ENCODE data around the gene SHLD1.
A peak's percentile ranks its signal among the peaks of the same experiment; 100 is the strongest.
"Not testable (repeated sequence)": the region's sequence is repeated elsewhere in the genome, so short reads cannot be mapped to it uniquely, and the experiment has no call there.

Gene SHLD1

DNA sequence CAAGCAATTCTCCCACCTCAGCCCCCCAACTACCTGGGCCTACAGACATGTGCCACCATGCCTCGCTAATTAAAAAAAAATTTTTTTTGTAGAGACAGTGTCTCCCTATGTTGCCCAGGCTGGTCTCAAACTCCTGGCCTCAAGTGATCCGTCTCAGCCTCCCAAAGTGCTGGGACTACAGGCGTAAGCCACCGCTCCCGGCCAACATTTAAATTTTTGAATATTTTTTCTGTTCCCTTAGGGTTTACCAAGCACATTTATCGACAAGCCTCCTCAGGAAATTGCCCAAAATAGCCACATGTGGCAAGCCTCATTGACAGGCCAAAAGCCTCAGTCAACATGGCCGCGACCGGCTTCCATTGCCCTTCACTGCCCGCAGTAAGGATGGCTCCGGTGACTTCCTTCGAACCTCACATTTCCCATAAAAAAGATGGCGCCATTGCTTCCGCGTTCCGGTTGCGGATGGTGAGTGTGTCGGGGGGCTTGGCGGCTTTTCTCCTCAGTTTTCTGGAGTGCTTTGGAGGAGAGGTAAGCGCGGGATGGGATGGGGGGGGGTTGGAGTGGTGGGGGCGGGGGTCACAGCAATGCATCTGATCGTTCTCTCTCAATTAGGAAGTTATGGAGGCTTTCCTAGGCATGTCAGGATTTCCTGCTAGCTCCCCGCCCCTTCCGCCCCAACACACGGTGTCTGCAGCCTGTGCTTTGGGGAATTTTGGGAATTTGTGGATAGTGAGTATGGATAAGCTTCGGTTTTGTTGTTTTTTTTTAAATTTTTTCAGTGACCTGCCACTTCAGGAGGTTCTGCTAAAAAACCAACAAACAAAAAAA is at the start of gene SHLD1:
Gene SHLD1 (plus strand): TSS at position 450 of the 828 bp plus-strand sequence. CDS start 22,465 bp downstream, outside the sequence.
- TF ChIP-seq, protein P1, sequence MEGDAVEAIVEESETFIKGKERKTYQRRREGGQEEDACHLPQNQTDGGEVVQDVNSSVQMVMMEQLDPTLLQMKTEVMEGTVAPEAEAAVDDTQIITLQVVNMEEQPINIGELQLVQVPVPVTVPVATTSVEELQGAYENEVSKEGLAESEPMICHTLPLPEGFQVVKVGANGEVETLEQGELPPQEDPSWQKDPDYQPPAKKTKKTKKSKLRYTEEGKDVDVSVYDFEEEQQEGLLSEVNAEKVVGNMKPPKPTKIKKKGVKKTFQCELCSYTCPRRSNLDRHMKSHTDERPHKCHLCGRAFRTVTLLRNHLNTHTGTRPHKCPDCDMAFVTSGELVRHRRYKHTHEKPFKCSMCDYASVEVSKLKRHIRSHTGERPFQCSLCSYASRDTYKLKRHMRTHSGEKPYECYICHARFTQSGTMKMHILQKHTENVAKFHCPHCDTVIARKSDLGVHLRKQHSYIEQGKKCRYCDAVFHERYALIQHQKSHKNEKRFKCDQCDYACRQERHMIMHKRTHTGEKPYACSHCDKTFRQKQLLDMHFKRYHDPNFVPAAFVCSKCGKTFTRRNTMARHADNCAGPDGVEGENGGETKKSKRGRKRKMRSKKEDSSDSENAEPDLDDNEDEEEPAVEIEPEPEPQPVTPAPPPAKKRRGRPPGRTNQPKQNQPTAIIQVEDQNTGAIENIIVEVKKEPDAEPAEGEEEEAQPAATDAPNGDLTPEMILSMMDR (IDR thresholded peaks at IDR 0.05; ENCODE audit: insufficient read depth, low read depth, low read length, missing control alignments) = no peak
- H3K4me3 ChIP-seq (ENCODE audit: low read depth, low read length) = peak within 1 kb of the TSS; percentile 91
- peak; percentile 94 for DNase-seq (ENCODE audit: low read depth)

DNA sequence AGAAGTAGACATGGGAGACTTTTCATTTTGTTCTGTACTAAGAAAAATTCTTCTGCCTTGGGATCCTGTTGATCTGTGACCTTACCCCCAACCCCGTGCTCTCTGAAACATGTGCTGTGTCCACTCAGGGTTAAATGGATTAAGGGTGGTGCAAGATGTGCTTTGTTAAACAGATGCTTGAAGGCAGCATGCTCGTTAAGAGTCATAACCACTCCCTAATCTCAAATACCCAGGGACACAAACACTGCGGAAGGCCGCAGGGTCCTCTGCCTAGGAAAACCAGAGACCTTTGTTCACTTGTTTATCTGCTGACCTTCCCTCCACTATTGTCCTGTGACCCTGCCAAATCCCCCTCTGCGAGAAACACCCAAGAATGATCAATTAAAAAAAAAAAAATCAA is 47.9 kb upstream of the SHLD1 start:
- H3K4me3 ChIP-seq (ENCODE audit: low read depth, low read length); DNase-seq (ENCODE audit: low read depth): not testable (repeated sequence)

GRCh38 chr20:5703681-5704101 is 46.5 kb upstream of the SHLD1 start:
- DNase-seq (ENCODE audit: low read depth) = no peak
- no peak overlapping the region for H3K4me3 ChIP-seq (ENCODE audit: low read depth, low read length)
- TF ChIP-seq, protein P1 (IDR thresholded peaks at IDR 0.05; ENCODE audit: insufficient read depth, low read depth, low read length, missing control alignments) = no peak

GRCh38 chr20:5705827-5706226 is 44.4 kb upstream of the SHLD1 start:
- H3K4me3 ChIP-seq (ENCODE audit: low read depth, low read length) = no peak overlapping the region
- TF ChIP-seq, protein P1 (IDR thresholded peaks at IDR 0.05; ENCODE audit: insufficient read depth, low read depth, low read length, missing control alignments) = no peak
- DNase-seq (ENCODE audit: low read depth) = no peak

GRCh38 chr20:5706797-5707196 is 43.4 kb upstream of the SHLD1 start:
- no peak for DNase-seq (ENCODE audit: low read depth)
- TF ChIP-seq, protein P1 (IDR thresholded peaks at IDR 0.05; ENCODE audit: insufficient read depth, low read depth, low read length, missing control alignments) = no peak
- H3K4me3 ChIP-seq (ENCODE audit: low read depth, low read length) = no peak overlapping the region

GRCh38 chr20:5710551-5710950 is 39.6 kb upstream of the SHLD1 start:
- TF ChIP-seq, protein P1 (IDR thresholded peaks at IDR 0.05; ENCODE audit: insufficient read depth, low read depth, low read length, missing control alignments) = no peak
- DNase-seq (ENCODE audit: low read depth) = no peak
- no peak overlapping the region for H3K4me3 ChIP-seq (ENCODE audit: low read depth, low read length)

DNA sequence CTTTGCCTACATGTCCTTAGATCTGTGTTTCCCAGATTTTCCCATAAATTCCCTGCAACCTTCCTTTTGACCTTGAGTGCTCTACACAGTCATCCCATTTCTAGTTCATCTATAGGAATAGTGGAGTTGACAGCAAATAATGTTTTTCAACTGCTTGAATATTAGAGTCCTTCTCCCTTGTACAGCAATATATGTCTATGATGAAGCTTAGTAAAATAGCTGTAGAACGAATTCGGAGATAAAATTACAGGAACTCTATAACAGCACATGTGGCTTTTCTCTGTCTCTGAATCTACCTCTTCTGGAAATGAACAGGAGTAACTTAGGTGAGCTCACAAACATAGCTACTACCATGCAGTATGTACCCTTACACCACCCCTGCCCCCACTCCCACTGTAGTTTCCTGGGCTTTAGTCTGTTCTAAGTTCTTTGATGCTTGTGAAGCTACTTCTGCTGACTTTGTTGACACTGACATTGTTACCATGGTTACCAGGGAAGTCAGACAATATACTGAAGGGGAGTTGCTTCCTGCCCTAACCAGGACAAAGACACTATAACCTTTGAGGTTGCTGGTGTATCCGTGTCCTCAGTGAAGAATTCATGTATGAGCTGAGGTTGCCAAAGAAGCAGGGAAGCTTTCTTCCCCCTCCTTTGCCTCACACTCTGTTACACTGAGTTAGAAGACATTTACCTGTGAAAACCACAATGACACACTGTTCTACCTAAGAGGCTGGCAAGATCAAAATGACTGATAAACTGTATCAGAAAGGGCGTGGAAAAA is 35.8 kb upstream of the SHLD1 start:
- H3K4me3 ChIP-seq (ENCODE audit: low read depth, low read length) = no peak overlapping the region
- DNase-seq (ENCODE audit: low read depth) = peak; percentile 54
- TF ChIP-seq, protein P1 (IDR thresholded peaks at IDR 0.05; ENCODE audit: insufficient read depth, low read depth, low read length, missing control alignments) = no peak

All from GM12865 (cell line).